GM18499 (cell line): Measurements from ENCODE around the gene NOC2L.

Source experiments
- ATAC-seq: cut with Tn5 transposase; IDR thresholded peaks from one replicate; pipeline ENCODE4 v1.9.1; 2021; ENCODE audit warnings: moderate number of reproducible peaks; ENCODE audit not compliant: insufficient read depth, unreplicated experiment

Gene NOC2L

GRCh38 chr1:919271-919872 is 39.7 kb downstream of the NOC2L start:
- ATAC-seq: no peak

GRCh38 chr1:918843-919242 is 40.2 kb downstream of the NOC2L start:
- no peak for ATAC-seq

GRCh38 chr1:918353-918752 is 40.7 kb downstream of the NOC2L start:
- no peak for ATAC-seq

GRCh38 chr1:917466-918091 is 41.5 kb downstream of the NOC2L start:
- ATAC-seq: no peak

- ATAC-seq: no peak
Observed at GRCh38 chr1:917076-917459, 42.0 kb downstream of the NOC2L start.

GRCh38 chr1:916173-917075 is 42.6 kb downstream of the NOC2L start:
- ATAC-seq: no peak

GRCh38 chr1:915295-916172 is 43.5 kb downstream of the NOC2L start:
- ATAC-seq: no peak

- ATAC-seq: no peak
Observed at GRCh38 chr1:914891-915280, 44.2 kb downstream of the NOC2L start.

GRCh38 chr1:914131-914890 is 44.7 kb downstream of the NOC2L start:
- no peak for ATAC-seq

- no peak for ATAC-seq
Observed at GRCh38 chr1:913491-914130, 45.4 kb downstream of the NOC2L start.

- ATAC-seq: no peak
Observed at GRCh38 chr1:912740-913301, 46.2 kb downstream of the NOC2L start.

GRCh38 chr1:911875-912739 is 46.9 kb downstream of the NOC2L start:
- no peak for ATAC-seq

GRCh38 chr1:910881-911721 is 48.0 kb downstream of the NOC2L start:
- no peak for ATAC-seq

GRCh38 chr1:910311-910880 is 48.7 kb downstream of the NOC2L start:
- no peak for ATAC-seq

GRCh38 chr1:909861-910310 is 49.2 kb downstream of the NOC2L start:
- ATAC-seq: no peak

- no peak for ATAC-seq
Observed at GRCh38 chr1:908661-909060, 50.4 kb downstream of the NOC2L start.
